Neural progenitor cell (in vitro differentiated cells): ENCODE measurements around the gene DVL3.

Experiments
- CTCF ChIP-seq: fragments of 200-600 bp; sonication (generic); IDR thresholded peaks from 2 replicates; pipeline ENCODE4 v1.5.1; 2017; ENCODE audit warnings: antibody characterized with exemption, mild to moderate bottlenecking
- EZH2 ChIP-seq: fragments of 200-600 bp; sonication (generic); IDR thresholded peaks from 2 replicates; pipeline ENCODE4 v1.6.1; 2017; ENCODE audit warnings: antibody characterized with exemption, mild to moderate bottlenecking, moderate library complexity
- EZH2phosphoT487 ChIP-seq: fragments of 200-600 bp; sonication (generic); IDR thresholded peaks from 2 replicates; pipeline ENCODE4 v1.6.1; 2017; ENCODE audit warnings: antibody characterized with exemption

GRCh38 chr3:184160456-184160855, 5.3 kb downstream of the DVL3 start:
- TF ChIP-seq EZH2 = no peak
- TF ChIP-seq CTCF = no peak
- TF ChIP-seq EZH2phosphoT487 = no peak
